ENCODE results near the gene FBXW11.

Gene FBXW11

GRCh38 chr5:171907725-171908343 lies 98.6 kb downstream of the FBXW11 start:
- Mint-ChIP-seq H3K27ac (no peak overlapping the region), H3K9me3 (no peaks in the 10 kb centered on the region), H3K36me3 (ENCODE audit: low read depth) (peaks cover 7% of the 10 kb centered on the region), H3K27me3 (ENCODE audit: low read depth) (no peaks in the 10 kb centered on the region), H3K4me1 (ENCODE audit: low read depth) (peaks cover 34% of the 10 kb centered on the region), H3K4me3 (no peak overlapping the region)

- Mint-ChIP-seq H3K4me3 (no peak overlapping the region), H3K9me3 (no peaks in the 10 kb centered on the region), H3K27ac (no peak overlapping the region), H3K36me3 (ENCODE audit: low read depth) (peaks cover 7% of the 10 kb centered on the region), H3K27me3 (ENCODE audit: low read depth) (no peaks in the 10 kb centered on the region), H3K4me1 (ENCODE audit: low read depth) (peaks cover 30% of the 10 kb centered on the region)
Observed at GRCh38 chr5:171906703-171907590, 99.5 kb downstream of the FBXW11 start.

- Mint-ChIP-seq H3K27me3 (ENCODE audit: low read depth) (no peaks in the 10 kb centered on the region), H3K27ac (no peak overlapping the region), H3K4me3 (no peak overlapping the region), H3K9me3 (no peaks in the 10 kb centered on the region), H3K36me3 (ENCODE audit: low read depth) (peaks cover 7% of the 10 kb centered on the region), H3K4me1 (ENCODE audit: low read depth) (peaks cover 24% of the 10 kb centered on the region)
Observed at GRCh38 chr5:171906066-171906570, 100.3 kb downstream of the FBXW11 start.

GRCh38 chr5:171904886-171905285 lies 101.6 kb downstream of the FBXW11 start:
- H3K4me3 Mint-ChIP-seq: no peak overlapping the region
- no peak overlapping the region for H3K27ac Mint-ChIP-seq
- no peaks in the 10 kb centered on the region for H3K9me3 Mint-ChIP-seq
- peaks cover 24% of the 10 kb centered on the region for H3K4me1 Mint-ChIP-seq (ENCODE audit: low read depth)
- H3K36me3 Mint-ChIP-seq (ENCODE audit: low read depth): peaks cover 11% of the 10 kb centered on the region
- no peaks in the 10 kb centered on the region for H3K27me3 Mint-ChIP-seq (ENCODE audit: low read depth)

- H3K4me1 Mint-ChIP-seq (ENCODE audit: low read depth): peaks cover 15% of the 10 kb centered on the region
- H3K4me3 Mint-ChIP-seq: no peak overlapping the region
- no peaks in the 10 kb centered on the region for H3K27me3 Mint-ChIP-seq (ENCODE audit: low read depth)
- no peak overlapping the region for H3K27ac Mint-ChIP-seq
- H3K36me3 Mint-ChIP-seq (ENCODE audit: low read depth): peaks cover 11% of the 10 kb centered on the region
- H3K9me3 Mint-ChIP-seq: no peaks in the 10 kb centered on the region
Observed at GRCh38 chr5:171901764-171902163, 104.7 kb downstream of the FBXW11 start.

GRCh38 chr5:171899792-171900191 lies 106.6 kb downstream of the FBXW11 start:
- Mint-ChIP-seq H3K36me3 (ENCODE audit: low read depth) (peaks cover 12% of the 10 kb centered on the region), H3K9me3 (no peaks in the 10 kb centered on the region), H3K4me3 (no peak overlapping the region), H3K27ac (no peak overlapping the region), H3K4me1 (ENCODE audit: low read depth) (peaks cover under 1% of the 10 kb centered on the region), H3K27me3 (ENCODE audit: low read depth) (no peaks in the 10 kb centered on the region)

- H3K27me3 Mint-ChIP-seq (ENCODE audit: low read depth): no peaks in the 10 kb centered on the region
- H3K4me1 Mint-ChIP-seq (ENCODE audit: low read depth): no peaks in the 10 kb centered on the region
- H3K9me3 Mint-ChIP-seq: no peaks in the 10 kb centered on the region
- no peak overlapping the region for H3K4me3 Mint-ChIP-seq
- H3K36me3 Mint-ChIP-seq (ENCODE audit: low read depth): peaks cover 12% of the 10 kb centered on the region
- no peak overlapping the region for H3K27ac Mint-ChIP-seq
Observed at GRCh38 chr5:171898879-171899278, 107.6 kb downstream of the FBXW11 start.

GRCh38 chr5:171898386-171898785 lies 108.1 kb downstream of the FBXW11 start:
- H3K4me3 Mint-ChIP-seq: no peak overlapping the region
- H3K36me3 Mint-ChIP-seq (ENCODE audit: low read depth): peaks cover 12% of the 10 kb centered on the region
- no peak overlapping the region for H3K27ac Mint-ChIP-seq
- H3K4me1 Mint-ChIP-seq (ENCODE audit: low read depth): peaks cover 1% of the 10 kb centered on the region
- H3K27me3 Mint-ChIP-seq (ENCODE audit: low read depth): no peaks in the 10 kb centered on the region
- no peaks in the 10 kb centered on the region for H3K9me3 Mint-ChIP-seq

GRCh38 chr5:171897231-171897630 lies 109.2 kb downstream of the FBXW11 start:
- peaks cover 10% of the 10 kb centered on the region for H3K36me3 Mint-ChIP-seq (ENCODE audit: low read depth)
- H3K27ac Mint-ChIP-seq: no peak overlapping the region

GRCh38 chr5:171895081-171895480 lies 111.4 kb downstream of the FBXW11 start:
- no peaks in the 10 kb centered on the region for H3K27me3 Mint-ChIP-seq (ENCODE audit: low read depth)
- H3K27ac Mint-ChIP-seq: no peak overlapping the region
- peaks cover 9% of the 10 kb centered on the region for H3K36me3 Mint-ChIP-seq (ENCODE audit: low read depth)
- H3K4me1 Mint-ChIP-seq (ENCODE audit: low read depth): peaks cover 1% of the 10 kb centered on the region
- H3K9me3 Mint-ChIP-seq: no peaks in the 10 kb centered on the region
- H3K4me3 Mint-ChIP-seq: no peak overlapping the region

More at GRCh38 chr5:171897231-171897630, 109.2 kb downstream of the FBXW11 start:
- no peaks in the 10 kb centered on the region for H3K27me3 Mint-ChIP-seq (ENCODE audit: low read depth)
- H3K9me3 Mint-ChIP-seq: no peaks in the 10 kb centered on the region
- peaks cover 1% of the 10 kb centered on the region for H3K4me1 Mint-ChIP-seq (ENCODE audit: low read depth)
- no peak overlapping the region for H3K4me3 Mint-ChIP-seq

GRCh38 chr5:171893290-171893886 lies 113.0 kb downstream of the FBXW11 start:
- H3K27me3 Mint-ChIP-seq (ENCODE audit: low read depth): no peaks in the 10 kb centered on the region

GRCh38 chr5:171891595-171891994 lies 114.8 kb downstream of the FBXW11 start:
- H3K36me3 Mint-ChIP-seq (ENCODE audit: low read depth): peaks cover 12% of the 10 kb centered on the region
- no peak overlapping the region for H3K4me3 Mint-ChIP-seq
- no peak overlapping the region for H3K27ac Mint-ChIP-seq
- peaks cover 1% of the 10 kb centered on the region for H3K4me1 Mint-ChIP-seq (ENCODE audit: low read depth)
- H3K27me3 Mint-ChIP-seq (ENCODE audit: low read depth): no peaks in the 10 kb centered on the region
- H3K9me3 Mint-ChIP-seq: no peaks in the 10 kb centered on the region

More at GRCh38 chr5:171893290-171893886, 113.0 kb downstream of the FBXW11 start:
- Mint-ChIP-seq H3K9me3 (no peaks in the 10 kb centered on the region), H3K4me1 (ENCODE audit: low read depth) (peaks cover 1% of the 10 kb centered on the region), H3K4me3 (no peak overlapping the region), H3K36me3 (ENCODE audit: low read depth) (peaks cover 13% of the 10 kb centered on the region), H3K27ac (no peak overlapping the region)

GRCh38 chr5:171891150-171891549 lies 115.3 kb downstream of the FBXW11 start:
- Mint-ChIP-seq H3K27me3 (ENCODE audit: low read depth) (no peaks in the 10 kb centered on the region), H3K36me3 (ENCODE audit: low read depth) (peaks cover 13% of the 10 kb centered on the region), H3K4me3 (no peak overlapping the region), H3K27ac (no peak overlapping the region), H3K4me1 (ENCODE audit: low read depth) (peaks cover 1% of the 10 kb centered on the region), H3K9me3 (no peaks in the 10 kb centered on the region)

- no peak overlapping the region for H3K27ac Mint-ChIP-seq
- H3K9me3 Mint-ChIP-seq: no peaks in the 10 kb centered on the region
- H3K4me1 Mint-ChIP-seq (ENCODE audit: low read depth): no peaks in the 10 kb centered on the region
- no peak overlapping the region for H3K4me3 Mint-ChIP-seq
- H3K36me3 Mint-ChIP-seq (ENCODE audit: low read depth): peaks cover 35% of the 10 kb centered on the region
- H3K27me3 Mint-ChIP-seq (ENCODE audit: low read depth): no peaks in the 10 kb centered on the region
Observed at GRCh38 chr5:171888051-171888481, 118.4 kb downstream of the FBXW11 start.

Data from T-helper 1 cell treated with Interleukin-12 subunit alpha and Interleukin-12 subunit beta and Interleukin-4 antibody, amounts not matched to agents 30 μg/mL and 1 μg/mL, for 36 hours (primary cell).